Activated CD4-positive, alpha-beta T cell treated with anti-CD3 and anti-CD28 coated beads, Interleukin-10, Interleukin-2, amounts not matched to agents 100 ng/mL and 50 ng/mL, durations not matched to agents 16 hours and 8 hours (primary cell): ENCODE measurements around the gene PRR19.
"Not testable (repeated sequence)": the region's sequence is repeated elsewhere in the genome, so short reads cannot be mapped to it uniquely, and the experiment has no call there.

ENCODE experiments used
- DNase-seq: peaks from one replicate; pipeline ENCODE4 v3.0.0-alpha.2; 2020

The PRR19 gene

GRCh38 chr19:42301646-42302203 lies at the start of gene PRR19:
Gene PRR19, plus strand, starts transcription at chr19:42302132. Its CDS starts 7,453 bp downstream, at chr19:42309585.
- DNase-seq = no peak

GRCh38 chr19:42252365-42253244 lies 49.3 kb upstream of the PRR19 start:
- DNase-seq = peak; percentile 30

GRCh38 chr19:42253245-42254088 lies 48.5 kb upstream of the PRR19 start:
- peak; percentile 73 for DNase-seq

- DNase-seq = peak; percentile 78
Measured at GRCh38 chr19:42254089-42254849, 47.7 kb upstream of the PRR19 start.

- DNase-seq = peak; percentile 94
Measured at GRCh38 chr19:42254850-42255765, 46.8 kb upstream of the PRR19 start, which contains the start of gene ERF. Gene ERF, minus strand, starts transcription at chr19:42255128. Its CDS starts 129 bp downstream, at chr19:42254999.

GRCh38 chr19:42255766-42256745 lies 45.9 kb upstream of the PRR19 start:
- DNase-seq = no peak

- not testable (repeated sequence) for DNase-seq
Measured at GRCh38 chr19:42257842-42258241, 44.1 kb upstream of the PRR19 start.

- no peak for DNase-seq
Measured at GRCh38 chr19:42261763-42262162, 40.2 kb upstream of the PRR19 start.

GRCh38 chr19:42266105-42266504 lies 35.8 kb upstream of the PRR19 start:
- not testable (repeated sequence) for DNase-seq

GRCh38 chr19:42266928-42267603 lies 34.9 kb upstream of the PRR19 start:
- not testable (repeated sequence) for DNase-seq

GRCh38 chr19:42267644-42268141 lies 34.2 kb upstream of the PRR19 start:
- DNase-seq = no peak

- peak; percentile 100 for DNase-seq
Measured at GRCh38 chr19:42268142-42268703, 33.7 kb upstream of the PRR19 start.

GRCh38 chr19:42268704-42269477 lies 33.0 kb upstream of the PRR19 start, which contains the start of gene CIC:
Gene CIC, plus strand, starts transcription at chr19:42269252. Its CDS starts 2,532 bp downstream, at chr19:42271784.
- peak; percentile 100 for DNase-seq

- DNase-seq = no peak
Measured at GRCh38 chr19:42269478-42270345, 32.2 kb upstream of the PRR19 start.

GRCh38 chr19:42270346-42271044 lies 31.4 kb upstream of the PRR19 start:
- peak; percentile 81 for DNase-seq

GRCh38 chr19:42271045-42271419 lies 30.9 kb upstream of the PRR19 start:
- DNase-seq = no peak
